OCI-LY7 (cell line): ENCODE measurements around the gene PKN2. TPM values are rescaled to one million over a fixed set of nuclear protein-coding genes. Genes with fewer than 3 reads are reported as not detected.
"Not testable (repeated sequence)": the region's sequence is repeated elsewhere in the genome, so short reads cannot be mapped to it uniquely, and the experiment has no call there.

ENCODE experiments used
- BruUV-seq: library from RNA; stranded (reverse); fragments of 400-500 nt; replicated peaks from 2 replicates; lab custom pipeline; 2021; lab: Mats Ljungman, UMichigan
- CTCF ChIA-PET: fragments of 300-600 bp; sonication (Branson Sonifier 250); formaldehyde crosslinking; loops from one replicate; lab custom pipeline; 2022; ENCODE audit warnings: antibody characterized with exemption; ENCODE audit not compliant: unreplicated experiment; lab: Charles Lee
- POLR2A ChIA-PET: fragments of 300-600 bp; sonication (Branson Sonifier 250); formaldehyde crosslinking; loops from one replicate; lab custom pipeline; 2022; ENCODE audit warnings: antibody characterized with exemption; lab: Charles Lee
- DNase-seq: peaks from one replicate; pipeline ENCODE4 v3.0.0-alpha.2; 2015; ENCODE audit warnings: low spot score
- H2AFZ ChIP-seq: fragments of 200-600 bp; sonication (generic), shearing (Covaris generic); 2 replicates; pipeline ENCODE4 v1.6.1; 2014; ENCODE audit warnings: mild to moderate bottlenecking, antibody characterized with exemption, low read length, moderate library complexity
- H3K27ac ChIP-seq: fragments of 200-600 bp; sonication (generic); 2 replicates; pipeline ENCODE4 v1.5.1; 2014; ENCODE audit warnings: mixed run types, low read depth, mild to moderate bottlenecking, moderate library complexity, low read length, inconsistent platforms; ENCODE audit not compliant: poor library complexity, severe bottlenecking
- H3K36me3 ChIP-seq: fragments of 200-600 bp; sonication (generic); 2 replicates; pipeline ENCODE4 v1.6.1; 2014; ENCODE audit warnings: mild to moderate bottlenecking, antibody characterized with exemption, low read length, moderate library complexity, mixed read lengths; ENCODE audit not compliant: insufficient read depth
- H3K4me1 ChIP-seq: fragments of 200-600 bp; sonication (generic); 2 replicates; pipeline ENCODE4 v1.5.1; 2014; ENCODE audit warnings: mild to moderate bottlenecking, low read length; ENCODE audit not compliant: insufficient read depth, poor library complexity, severe bottlenecking
- H3K4me2 ChIP-seq: fragments of 200-600 bp; sonication (generic); 2 replicates; pipeline ENCODE4 v1.6.1; 2014; ENCODE audit warnings: mild to moderate bottlenecking, low read length
- H3K4me3 ChIP-seq: fragments of 200-600 bp; sonication (generic); 2 replicates; pipeline ENCODE4 v1.5.1; 2014; ENCODE audit warnings: mild to moderate bottlenecking, low read depth, low read length; ENCODE audit not compliant: poor library complexity, severe bottlenecking
- H3K79me2 ChIP-seq: fragments of 200-600 bp; sonication (generic); 2 replicates; pipeline ENCODE4 v1.6.1; 2016; ENCODE audit warnings: low read depth, mild to moderate bottlenecking, low read length, moderate library complexity, mixed read lengths; ENCODE audit not compliant: insufficient read depth
- H3K9me2 ChIP-seq: fragments of 200-600 bp; sonication (generic); 2 replicates; pipeline ENCODE4 v1.6.1; 2016; ENCODE audit warnings: mild to moderate bottlenecking, low read length, mixed read lengths; ENCODE audit not compliant: insufficient read depth
- H3K9me3 ChIP-seq: fragments of 200-600 bp; sonication (generic); 2 replicates; pipeline ENCODE4 v1.6.1; 2014; ENCODE audit warnings: mild to moderate bottlenecking, mixed run types, low read length, mixed read lengths
- H4K20me1 ChIP-seq: fragments of 200-600 bp; sonication (generic); 2 replicates; pipeline ENCODE4 v1.6.1; 2014; ENCODE audit warnings: mild to moderate bottlenecking, antibody characterized with exemption, low read length, moderate library complexity, mixed read lengths; ENCODE audit not compliant: insufficient read depth
- CTCF ChIP-seq: fragments of 200-600 bp; sonication (generic); conservative IDR thresholded peaks from 2 replicates; pipeline ENCODE4 v1.5.1; 2014; ENCODE audit warnings: mild to moderate bottlenecking, antibody characterized with exemption, low read length, moderate library complexity, mixed read lengths
- EZH2phosphoT487 ChIP-seq: fragments of 200-600 bp; sonication (generic); IDR thresholded peaks from 2 replicates; pipeline ENCODE4 v1.6.1; 2018; ENCODE audit warnings: low read depth, borderline replicate concordance, mild to moderate bottlenecking, mixed run types, antibody characterized with exemption, low read length, moderate library complexity, mixed read lengths
- intact Hi-C: fragments of 100-400 bp; cut with micrococcal nuclease; formaldehyde crosslinking; loops from one replicate; pipeline ENCODE4 v1.10.0; 2022; ENCODE audit not compliant: unreplicated experiment
- total RNA-seq, 2 experiments: library from RNA; depleted of rRNA in 1 of 2; stranded (reverse); fragments of >200 nt in 1 of 2; shearing (Covaris generic) in 1 of 2; gene quantifications; 2 replicates each; pipeline ENCODE4 v1.2.3, GENCODE V29; 2014 to 2022

The PKN2 gene
- total RNA-seq, 2 experiments from 2014 or later, result 22.3 to 28.2 TPM

GRCh38 chr1:88803444-88803843, 119.4 kb downstream of the PKN2 start:
- Histone ChIP-seq H3K27ac (no peak overlapping the region), H2AFZ (no peak overlapping the region), H3K9me3 (peaks cover 5% of the 10 kb centered on the region; the same call in 1 of the 2 replicates), H3K4me1 (no peaks in the 10 kb centered on the region), H3K9me2 (0 out of 2 replicates have a peak, but pooled peaks cover 2% of the 10 kb centered on the region), H3K4me2 (no peak overlapping the region), H3K4me3 (no peak overlapping the region), H4K20me1 (no peaks in the 10 kb centered on the region), H3K36me3 (peaks cover 86% of the 10 kb centered on the region), H3K79me2 (no peaks in the 10 kb centered on the region)
- POLR2A ChIA-PET, result no interaction called here
- DNase-seq, result no peak
- TF ChIP-seq CTCF (no peak), EZH2phosphoT487 (no peak)
- intact Hi-C loops, result no loop called here
- CTCF ChIA-PET, result no interaction called here
- no TSS peak for BruUV-seq

GRCh38 chr1:88812366-88812765, 128.3 kb downstream of the PKN2 start:
- TF ChIP-seq CTCF (no peak), EZH2phosphoT487 (no peak)
- no peak overlapping the region for H2AFZ ChIP-seq
- CTCF ChIA-PET, result no interaction called here
- peaks cover 74% of the 10 kb centered on the region for H3K36me3 ChIP-seq
- no peak overlapping the region for H3K4me3 ChIP-seq
- no peaks in the 10 kb centered on the region; the same call in 1 of the 2 replicates for H3K9me2 ChIP-seq
- intact Hi-C loops, result no loop called here
- H3K4me1 ChIP-seq, result no peaks in the 10 kb centered on the region
- H3K9me3 ChIP-seq, result no peaks in the 10 kb centered on the region
- H3K4me2 ChIP-seq, result no peak overlapping the region
- H3K79me2 ChIP-seq, result no peaks in the 10 kb centered on the region
- POLR2A ChIA-PET, result interaction anchor here (1.1 kb wide), 2 partner anchors 18 to 41 kb away, joined by 4 to 6 read pairs; no protein-coding TSS in a partner anchor
- no TSS peak for BruUV-seq
- DNase-seq, result no peak
- no peak overlapping the region for H3K27ac ChIP-seq
- H4K20me1 ChIP-seq, result no peaks in the 10 kb centered on the region

GRCh38 chr1:88813471-88813870, 129.4 kb downstream of the PKN2 start:
- H3K4me1 ChIP-seq, result no peaks in the 10 kb centered on the region
- ChIA-PET POLR2A (no interaction called here), CTCF (no interaction called here)
- H2AFZ ChIP-seq, result no peak overlapping the region
- no TSS peak for BruUV-seq
- H3K36me3 ChIP-seq, result peaks cover 70% of the 10 kb centered on the region
- intact Hi-C loops, result no loop called here
- H3K4me3 ChIP-seq, result no peak overlapping the region
- no peak for TF ChIP-seq EZH2phosphoT487
- no peak for TF ChIP-seq CTCF
- H3K79me2 ChIP-seq, result no peaks in the 10 kb centered on the region
- no peaks in the 10 kb centered on the region for H3K9me3 ChIP-seq
- no peak for DNase-seq
- no peaks in the 10 kb centered on the region; the same call in 1 of the 2 replicates for H3K9me2 ChIP-seq
- no peaks in the 10 kb centered on the region for H4K20me1 ChIP-seq
- no peak overlapping the region for H3K4me2 ChIP-seq
- no peak overlapping the region for H3K27ac ChIP-seq

GRCh38 chr1:88819642-88820041, 135.6 kb downstream of the PKN2 start:
- CTCF ChIA-PET, DNase-seq, POLR2A ChIA-PET: not testable (repeated sequence)

More at GRCh38 chr1:88819642-88820041, 135.6 kb downstream of the PKN2 start:
- H3K9me2 ChIP-seq, H3K9me3 ChIP-seq, H3K27ac ChIP-seq, BruUV-seq, H4K20me1 ChIP-seq, H2AFZ ChIP-seq, H3K4me3 ChIP-seq, intact Hi-C loops, H3K79me2 ChIP-seq, H3K4me2 ChIP-seq, H3K4me1 ChIP-seq: not testable (repeated sequence)
- H3K36me3 ChIP-seq, result peaks cover 33% of the 10 kb centered on the region
